KMS-11 (cell line): ENCODE results near the gene DYNLRB1.

Source experiments
- H2AFZ ChIP-seq: fragments of 200-600 bp; sonication (generic); 2 replicates; pipeline ENCODE4 v1.6.1; 2016; ENCODE audit warnings: antibody characterized with exemption, mixed run types, low read depth
- H3K27ac ChIP-seq: fragments of 200-600 bp; sonication (generic); 2 replicates; pipeline ENCODE4 v1.6.1; 2016; ENCODE audit warnings: mild to moderate bottlenecking, mixed run types
- H3K27me3 ChIP-seq: fragments of 200-600 bp; sonication (generic); 2 replicates; pipeline ENCODE4 v1.6.1; 2017; ENCODE audit warnings: mild to moderate bottlenecking, low read depth, mixed run types, moderate library complexity; ENCODE audit not compliant: insufficient read depth
- H3K36me3 ChIP-seq: fragments of 200-600 bp; sonication (generic); 2 replicates; pipeline ENCODE4 v1.6.1; 2017; ENCODE audit warnings: mild to moderate bottlenecking, mixed run types; ENCODE audit not compliant: insufficient read depth
- H3K4me1 ChIP-seq: fragments of 200-600 bp; sonication (generic); 2 replicates; pipeline ENCODE4 v1.6.1; 2016; ENCODE audit warnings: mild to moderate bottlenecking, low read depth, mixed run types; ENCODE audit not compliant: poor library complexity, severe bottlenecking
- H3K4me2 ChIP-seq: fragments of 200-600 bp; sonication (generic); 2 replicates; pipeline ENCODE4 v1.7.0; 2016; ENCODE audit warnings: mild to moderate bottlenecking, mixed run types
- H3K4me3 ChIP-seq: fragments of 200-600 bp; sonication (generic); IDR thresholded peaks from 2 replicates; pipeline ENCODE4 v1.6.1; 2017; ENCODE audit warnings: low read depth, low read length, mixed read lengths; ENCODE audit not compliant: insufficient read depth
- H3K79me2 ChIP-seq: fragments of 200-600 bp; sonication (generic); 2 replicates; pipeline ENCODE4 v1.6.1; 2016; ENCODE audit warnings: low read depth, mixed run types; ENCODE audit not compliant: insufficient read depth
- H3K9ac ChIP-seq: fragments of 200-600 bp; sonication (generic); 2 replicates; pipeline ENCODE4 v1.6.1; 2016; ENCODE audit warnings: mild to moderate bottlenecking, mixed run types
- H4K20me1 ChIP-seq: fragments of 200-600 bp; sonication (generic); 2 replicates; pipeline ENCODE4 v1.6.1; 2016; ENCODE audit warnings: mild to moderate bottlenecking, mixed run types; ENCODE audit not compliant: insufficient read depth
- CTCF ChIP-seq: fragments of 200-600 bp; sonication (generic); conservative IDR thresholded peaks from 2 replicates; pipeline ENCODE4 v1.6.1; 2017; ENCODE audit warnings: low read depth, mild to moderate bottlenecking, antibody characterized with exemption, low read length, moderate library complexity, mixed read lengths

The DYNLRB1 gene

GRCh38 chr20:34507702-34508413 lies 8.4 kb upstream of the DYNLRB1 start:
- Histone ChIP-seq H2AFZ (no peak overlapping the region), H3K36me3 (peaks cover 17% of the 10 kb centered on the region; the same call in 1 of the 2 replicates), H3K27ac (no peak overlapping the region), H3K4me1 (no peaks in the 10 kb centered on the region), H3K27me3 (no peaks in the 10 kb centered on the region), H3K4me2 (no peak overlapping the region), H3K4me3 (no peak overlapping the region), H4K20me1 (no peaks in the 10 kb centered on the region), H3K79me2 (no peaks in the 10 kb centered on the region), H3K9ac (no peak overlapping the region)
- no peak for TF ChIP-seq CTCF

GRCh38 chr20:34510575-34510974 lies 5.6 kb upstream of the DYNLRB1 start:
- H3K79me2 ChIP-seq = no peaks in the 10 kb centered on the region

GRCh38 chr20:34511891-34512265 lies 4.3 kb upstream of the DYNLRB1 start:
- Histone ChIP-seq H3K4me3 (no peak overlapping the region), H3K27me3 (no peaks in the 10 kb centered on the region), H3K79me2 (peaks cover 2% of the 10 kb centered on the region; the same call in 1 of the 2 replicates), H4K20me1 (no peaks in the 10 kb centered on the region), H3K9ac (no peak overlapping the region), H3K4me1 (peaks cover 13% of the 10 kb centered on the region), H2AFZ (no peak overlapping the region), H3K36me3 (peaks cover 17% of the 10 kb centered on the region; the same call in 1 of the 2 replicates), H3K27ac (no peak overlapping the region), H3K4me2 (no peak overlapping the region)
- no peak for TF ChIP-seq CTCF

More at GRCh38 chr20:34510575-34510974, 5.6 kb upstream of the DYNLRB1 start:
- no peak for TF ChIP-seq CTCF
- no peaks in the 10 kb centered on the region for H4K20me1 ChIP-seq
- H3K4me2 ChIP-seq = no peak overlapping the region
- no peak overlapping the region for H2AFZ ChIP-seq
- peaks cover 17% of the 10 kb centered on the region; the same call in 1 of the 2 replicates for H3K36me3 ChIP-seq
- no peak overlapping the region for H3K4me3 ChIP-seq
- no peak overlapping the region for H3K27ac ChIP-seq
- H3K9ac ChIP-seq = no peak overlapping the region
- H3K27me3 ChIP-seq = no peaks in the 10 kb centered on the region
- peaks cover 13% of the 10 kb centered on the region for H3K4me1 ChIP-seq

GRCh38 chr20:34512266-34512954 lies 3.8 kb upstream of the DYNLRB1 start:
- H3K4me2 ChIP-seq = no peak overlapping the region
- peaks cover 7% of the 10 kb centered on the region for H3K79me2 ChIP-seq
- H2AFZ ChIP-seq = no peak overlapping the region
- H3K4me1 ChIP-seq = peaks cover 16% of the 10 kb centered on the region
- no peak overlapping the region for H3K4me3 ChIP-seq
- no peaks in the 10 kb centered on the region for H3K27me3 ChIP-seq
- no peak overlapping the region for H3K27ac ChIP-seq
- TF ChIP-seq CTCF = no peak
- no peaks in the 10 kb centered on the region for H4K20me1 ChIP-seq
- H3K9ac ChIP-seq = no peak overlapping the region
- H3K36me3 ChIP-seq = peaks cover 17% of the 10 kb centered on the region; the same call in 1 of the 2 replicates
